Vagina (tissue), 2 donors: ENCODE data around the gene TTLL11. TPM values are rescaled to one million over a fixed set of nuclear protein-coding genes. Genes with fewer than 3 reads are reported as not detected.

Experiments
- DNase-seq, 2 donors: peaks; one replicate each; pipeline ENCODE4 v3.0.0-alpha.2; 2017; ENCODE audit errors: extremely low spot score in 2 of 2
- H3K27ac ChIP-seq: fragments of 200-600 bp; sonication (generic); one replicate; pipeline ENCODE4 v1.5.1; 2019
- H3K27me3 ChIP-seq: fragments of 200-600 bp; sonication (generic); one replicate; pipeline ENCODE4 v1.5.1; 2019
- H3K36me3 ChIP-seq, 2 donors: fragments of 200-600 bp; sonication (generic); one replicate each; pipeline ENCODE4 v1.5.1; 2017 to 2019
- H3K4me1 ChIP-seq: fragments of 200-600 bp; sonication (generic); one replicate; pipeline ENCODE4 v1.5.1; 2019
- H3K4me3 ChIP-seq, 2 donors: fragments of 200-600 bp; sonication (generic); 1 replicate in 1 of 2; 2 replicates in 1 of 2; pipeline ENCODE4 v1.5.1; 2016 to 2019
- H3K9me3 ChIP-seq: fragments of 200-600 bp; sonication (generic); one replicate; pipeline ENCODE4 v1.5.1; 2019
- POLR2A ChIP-seq, 2 donors: fragments of 450-650 bp; IDR thresholded peaks; one replicate each; pipeline ENCODE4 v1.6.1; 2017; ENCODE audit warnings: antibody characterized with exemption in 2 of 2, mild to moderate bottlenecking in 2 of 2, moderate library complexity in 2 of 2
- POLR2AphosphoS5 ChIP-seq, 2 donors: sonication (generic); formaldehyde crosslinking; IDR thresholded peaks; one replicate each; pipeline ENCODE4 v1.9.0; 2017; ENCODE audit warnings: antibody characterized with exemption in 2 of 2, mild to moderate bottlenecking in 2 of 2, low read depth in 1 of 2; ENCODE audit not compliant: insufficient read depth in 1 of 2
- intact Hi-C: fragments of 100-400 bp; cut with DNase I; formaldehyde crosslinking; loops from one replicate; pipeline ENCODE4 v1.15.1; 2023
- total RNA-seq: library from RNA; depleted of rRNA; stranded (reverse); fragments of >200 nt; gene quantifications from one replicate; pipeline ENCODE4 v1.2.3, GENCODE V29; 2016
- TF ChIP-seq, protein P1 (sequence below), 3 experiments: fragments of 450-650 bp in 2 of 3; fragments of 200-600 bp in 1 of 3; sonication (generic) in 1 of 3; IDR thresholded peaks; one replicate each; pipeline ENCODE4 v1.5.1; 2017 to 2019; ENCODE audit warnings: antibody characterized with exemption in 3 of 3, mild to moderate bottlenecking in 2 of 3, moderate library complexity in 2 of 3

TTLL11 gene
- total RNA-seq, 1 donor from 2014 or later, result 11.0 TPM

DNA sequence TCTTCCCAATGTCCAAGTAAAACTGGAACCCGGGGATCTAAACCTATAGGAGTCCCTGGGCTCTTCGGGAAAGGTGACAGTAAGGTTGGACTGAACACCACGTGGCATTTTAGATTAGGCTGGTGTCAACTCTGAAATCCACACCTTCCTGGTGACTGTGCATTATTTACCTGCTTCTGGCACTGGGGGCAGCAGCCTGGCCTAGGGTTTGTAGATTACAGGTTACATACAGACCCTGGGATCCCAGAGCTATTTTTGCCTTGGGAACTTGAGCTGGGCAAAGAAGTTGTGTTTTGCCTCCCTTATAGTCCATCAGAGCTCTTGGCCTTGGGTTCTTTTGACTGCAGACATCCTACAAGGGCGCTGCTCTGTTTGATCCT, 268.5 kb downstream of the TTLL11 start:
- TF ChIP-seq POLR2A (IDR thresholded peaks at IDR 0.05) (no peak), POLR2AphosphoS5 (IDR thresholded peaks at IDR 0.05; ENCODE audit: insufficient read depth in 1 of 2, low read depth in 1 of 2) (no peak)
- TF ChIP-seq, protein P1, sequence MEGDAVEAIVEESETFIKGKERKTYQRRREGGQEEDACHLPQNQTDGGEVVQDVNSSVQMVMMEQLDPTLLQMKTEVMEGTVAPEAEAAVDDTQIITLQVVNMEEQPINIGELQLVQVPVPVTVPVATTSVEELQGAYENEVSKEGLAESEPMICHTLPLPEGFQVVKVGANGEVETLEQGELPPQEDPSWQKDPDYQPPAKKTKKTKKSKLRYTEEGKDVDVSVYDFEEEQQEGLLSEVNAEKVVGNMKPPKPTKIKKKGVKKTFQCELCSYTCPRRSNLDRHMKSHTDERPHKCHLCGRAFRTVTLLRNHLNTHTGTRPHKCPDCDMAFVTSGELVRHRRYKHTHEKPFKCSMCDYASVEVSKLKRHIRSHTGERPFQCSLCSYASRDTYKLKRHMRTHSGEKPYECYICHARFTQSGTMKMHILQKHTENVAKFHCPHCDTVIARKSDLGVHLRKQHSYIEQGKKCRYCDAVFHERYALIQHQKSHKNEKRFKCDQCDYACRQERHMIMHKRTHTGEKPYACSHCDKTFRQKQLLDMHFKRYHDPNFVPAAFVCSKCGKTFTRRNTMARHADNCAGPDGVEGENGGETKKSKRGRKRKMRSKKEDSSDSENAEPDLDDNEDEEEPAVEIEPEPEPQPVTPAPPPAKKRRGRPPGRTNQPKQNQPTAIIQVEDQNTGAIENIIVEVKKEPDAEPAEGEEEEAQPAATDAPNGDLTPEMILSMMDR (IDR thresholded peaks at IDR 0.05), result no peak
- intact Hi-C loops, result no loop called here
- peak; percentile 49 to 67 for DNase-seq
- Histone ChIP-seq H3K27me3 (no peaks in the 10 kb centered on the region), H3K4me3 (no peak overlapping the region), H3K9me3 (no peaks in the 10 kb centered on the region), H3K36me3 (no peaks in the 10 kb centered on the region), H3K4me1 (peaks cover 4% of the 10 kb centered on the region), H3K27ac (no peak overlapping the region)

DNA sequence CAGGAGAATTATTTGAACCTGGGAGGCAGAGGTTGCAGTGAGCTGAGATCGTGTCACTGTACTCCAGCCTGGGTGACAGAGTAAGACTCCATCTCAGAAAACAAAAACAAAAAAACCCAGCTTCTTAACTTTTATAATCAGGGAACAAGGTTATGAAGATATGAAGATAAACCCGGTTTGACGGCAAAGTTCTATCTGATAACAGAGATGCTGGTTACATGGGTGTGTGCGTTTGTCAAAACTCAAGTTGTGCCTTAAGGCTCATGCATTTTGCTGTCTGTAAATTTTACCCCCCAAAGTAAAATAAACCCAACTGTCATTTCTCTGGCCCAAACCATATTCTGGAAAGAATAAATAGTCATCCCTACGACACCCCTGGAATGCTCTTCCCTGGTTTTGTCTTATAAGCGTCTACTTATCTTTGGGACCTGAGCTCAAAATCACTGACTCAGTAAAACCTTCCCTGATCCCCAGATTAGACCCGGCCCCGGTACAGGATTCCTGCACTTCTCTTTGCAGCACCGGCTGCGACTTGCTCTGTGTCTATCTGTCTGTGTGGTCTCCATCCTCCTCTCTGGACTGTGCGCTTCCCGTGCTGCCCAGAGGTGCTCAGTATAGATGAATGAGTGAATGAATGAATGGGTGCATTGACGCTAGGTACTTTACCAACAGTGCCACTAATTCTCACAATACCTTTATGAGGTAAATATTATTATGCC, 269.5 kb downstream of the TTLL11 start:
- Histone ChIP-seq H3K36me3 (no peaks in the 10 kb centered on the region), H3K27me3 (no peaks in the 10 kb centered on the region), H3K9me3 (no peaks in the 10 kb centered on the region), H3K27ac (no peak overlapping the region), H3K4me3 (no peak overlapping the region), H3K4me1 (peaks cover 11% of the 10 kb centered on the region)
- TF ChIP-seq POLR2A (IDR thresholded peaks at IDR 0.05), result no peak
- no peak for TF ChIP-seq POLR2AphosphoS5 (IDR thresholded peaks at IDR 0.05; ENCODE audit: insufficient read depth in 1 of 2, low read depth in 1 of 2)
- TF ChIP-seq, protein P1 (IDR thresholded peaks at IDR 0.05), result no peak
- DNase-seq, result peak; percentile 46 to 62
- intact Hi-C loops, result no loop called here

DNA sequence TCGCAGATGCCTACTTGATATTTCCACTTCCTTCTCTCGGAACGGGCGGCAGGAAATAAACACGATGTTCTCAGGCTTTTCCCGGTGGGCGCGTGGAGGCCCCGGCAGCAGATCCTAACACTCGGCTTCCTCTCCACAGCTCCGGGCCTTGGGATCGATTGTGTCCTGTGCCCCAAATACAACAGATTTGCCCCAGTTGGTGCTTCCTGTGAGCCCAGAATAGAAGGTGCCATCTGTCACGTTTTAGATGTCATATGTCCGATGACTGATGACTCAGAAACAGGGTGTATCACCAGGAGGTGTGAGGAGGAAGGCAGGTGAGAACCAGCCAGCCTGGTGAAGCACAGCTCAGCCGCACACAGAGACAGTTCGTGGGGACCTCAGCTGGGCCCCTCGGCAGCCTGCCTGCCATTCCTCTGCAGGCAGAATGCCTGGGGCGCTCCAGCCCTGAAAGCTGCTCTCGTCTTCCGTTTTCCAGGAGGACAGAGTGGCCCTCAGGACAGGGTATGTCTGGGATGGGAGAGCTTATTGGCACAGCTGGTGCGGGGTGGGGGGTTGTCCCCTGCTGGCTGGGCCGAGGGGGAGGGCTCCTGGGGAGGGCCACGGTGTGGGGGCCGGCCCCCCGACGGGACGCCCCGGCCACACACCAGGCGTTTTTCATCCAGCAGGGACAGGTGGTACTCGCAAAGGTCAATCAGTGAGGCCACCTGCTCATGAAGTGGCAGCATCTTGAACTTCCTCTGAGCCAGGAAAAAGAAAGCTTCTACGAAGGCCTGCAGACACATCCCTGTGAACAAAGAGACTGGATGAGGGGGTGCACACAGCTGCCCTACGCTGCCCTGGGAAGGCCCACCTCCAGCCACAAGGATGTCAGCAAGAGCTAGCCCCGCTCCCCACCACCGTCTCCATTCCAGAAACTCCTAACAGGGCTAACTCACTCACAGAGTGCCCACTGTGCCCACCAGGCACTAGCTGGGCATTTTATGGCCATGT, 270.7 kb downstream of the TTLL11 start:
- TF ChIP-seq, protein P1 (IDR thresholded peaks at IDR 0.05), result no peak
- TF ChIP-seq POLR2A (IDR thresholded peaks at IDR 0.05) (no peak), POLR2AphosphoS5 (IDR thresholded peaks at IDR 0.05; ENCODE audit: insufficient read depth in 1 of 2, low read depth in 1 of 2) (no peak)
- Histone ChIP-seq H3K27me3 (no peaks in the 10 kb centered on the region), H3K27ac (no peak overlapping the region), H3K36me3 (no peaks in the 10 kb centered on the region), H3K4me1 (peaks cover 11% of the 10 kb centered on the region), H3K4me3 (no peak overlapping the region), H3K9me3 (no peaks in the 10 kb centered on the region)
- peak; percentile 79 to 92 for DNase-seq
- intact Hi-C loops, result no loop called here

DNA sequence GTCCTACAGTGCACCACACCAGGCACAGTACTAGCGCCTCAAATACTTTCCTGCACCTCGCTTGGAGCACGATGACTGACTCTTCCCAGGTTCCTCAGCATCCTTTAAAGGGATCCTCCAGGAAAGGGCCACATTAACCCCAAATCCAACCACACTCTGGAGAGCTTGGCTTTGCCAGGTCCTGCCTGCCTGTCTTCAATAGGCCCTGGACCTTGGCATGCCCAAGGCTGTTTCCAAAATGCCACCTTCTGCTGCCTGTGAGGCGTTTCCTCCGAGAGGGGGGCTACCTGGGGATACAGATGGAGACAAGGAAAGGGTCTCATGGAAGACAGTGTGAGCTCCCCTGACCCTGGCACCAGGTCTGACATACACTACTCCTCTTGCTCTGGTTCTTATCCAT, 271.8 kb downstream of the TTLL11 start:
- H3K27me3 ChIP-seq, result no peaks in the 10 kb centered on the region
- TF ChIP-seq POLR2AphosphoS5 (IDR thresholded peaks at IDR 0.05; ENCODE audit: insufficient read depth in 1 of 2, low read depth in 1 of 2) (no peak), POLR2A (IDR thresholded peaks at IDR 0.05) (no peak)
- TF ChIP-seq, protein P1 (IDR thresholded peaks at IDR 0.05), result no peak
- H3K27ac ChIP-seq, result no peak overlapping the region
- intact Hi-C loops, result no loop called here
- DNase-seq, result peak in 1 of 2 donors; percentile 76
- no peaks in the 10 kb centered on the region for H3K36me3 ChIP-seq
- H3K4me3 ChIP-seq, result no peak overlapping the region
- H3K4me1 ChIP-seq, result peaks cover 11% of the 10 kb centered on the region
- no peaks in the 10 kb centered on the region for H3K9me3 ChIP-seq
